Measurements from ENCODE around the gene BRIP1.

The BRIP1 gene

DNA sequence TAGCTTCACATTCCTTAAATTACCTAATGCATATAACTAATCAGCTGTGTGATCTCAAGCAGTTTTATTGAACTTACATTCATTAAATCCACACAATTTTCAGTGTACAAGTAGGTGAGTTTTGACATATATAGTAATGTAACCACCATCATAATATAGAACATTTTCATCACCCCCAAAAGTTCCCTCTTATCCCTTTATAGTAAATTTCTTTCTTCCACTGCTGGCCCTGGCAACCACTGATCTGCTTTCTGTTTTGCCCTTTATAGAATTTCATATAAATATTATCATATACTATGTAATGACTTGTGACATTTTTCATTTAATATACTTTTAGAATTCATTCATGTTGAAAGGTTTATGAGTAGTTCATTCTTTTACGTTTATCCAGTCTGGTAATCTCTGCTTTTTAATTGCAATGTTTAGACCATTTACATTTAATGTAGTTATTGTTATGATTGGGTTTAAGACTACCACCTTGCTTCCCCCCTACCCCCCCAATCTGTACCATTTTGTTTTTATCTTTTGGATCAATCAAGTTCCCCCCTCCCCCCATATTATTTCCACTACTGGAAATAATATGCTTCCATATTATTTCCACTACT is 147.0 kb downstream of the BRIP1 start:
- DNase-seq (ENCODE audit: low read depth, low spot score), result no peak
- H3K27ac ChIP-seq, result no peak overlapping the region

- no peak overlapping the region for H3K27ac ChIP-seq
- no peak for DNase-seq (ENCODE audit: low read depth, low spot score)
Observed at GRCh38 chr17:61715348-61715747, 148.0 kb downstream of the BRIP1 start.

- no peak overlapping the region for H3K27ac ChIP-seq
- no peak for DNase-seq (ENCODE audit: low read depth, low spot score)
Observed at GRCh38 chr17:61714300-61714699, 149.0 kb downstream of the BRIP1 start.

DNA sequence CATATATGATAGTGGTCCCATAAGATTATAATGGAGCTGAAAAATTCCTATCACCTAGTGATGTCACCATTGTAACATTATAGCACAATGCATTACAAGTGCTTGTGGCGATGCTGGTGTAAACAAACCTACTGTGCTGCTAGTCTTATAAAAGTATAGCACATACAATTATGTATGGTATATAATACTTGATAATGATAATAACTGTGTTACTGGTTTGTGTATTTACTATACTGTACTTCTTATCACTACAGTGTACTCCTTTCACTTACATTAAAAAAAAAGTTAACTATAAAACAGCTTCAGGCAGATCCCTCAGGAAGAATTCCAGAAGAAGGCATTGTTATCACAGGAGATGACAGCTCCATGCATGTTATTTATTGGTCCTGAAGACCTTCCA is 150.3 kb downstream of the BRIP1 start:
- no peak for DNase-seq (ENCODE audit: low read depth, low spot score)
- no peak overlapping the region for H3K27ac ChIP-seq

DNA sequence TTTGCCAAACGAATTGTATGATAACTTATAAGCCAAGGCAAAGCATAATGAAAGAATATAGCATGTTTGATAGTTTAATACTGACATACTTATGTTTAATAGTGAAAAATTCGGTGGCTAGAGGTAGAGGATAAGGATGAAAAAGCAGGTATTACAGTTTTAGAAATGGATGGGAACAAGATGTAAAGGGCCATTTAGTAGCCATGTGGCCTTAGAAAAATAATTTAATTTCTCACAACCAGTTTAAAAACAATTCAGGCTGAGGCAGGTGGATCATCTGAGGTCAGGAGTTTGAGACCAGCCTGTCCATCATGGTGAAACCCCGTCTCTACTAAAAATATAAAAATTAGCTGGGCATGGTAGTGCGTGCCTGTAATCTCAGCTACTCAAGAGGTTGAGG is 152.8 kb downstream of the BRIP1 start:
- DNase-seq (ENCODE audit: low read depth, low spot score), result no peak
- no peak overlapping the region for H3K27ac ChIP-seq

DNA sequence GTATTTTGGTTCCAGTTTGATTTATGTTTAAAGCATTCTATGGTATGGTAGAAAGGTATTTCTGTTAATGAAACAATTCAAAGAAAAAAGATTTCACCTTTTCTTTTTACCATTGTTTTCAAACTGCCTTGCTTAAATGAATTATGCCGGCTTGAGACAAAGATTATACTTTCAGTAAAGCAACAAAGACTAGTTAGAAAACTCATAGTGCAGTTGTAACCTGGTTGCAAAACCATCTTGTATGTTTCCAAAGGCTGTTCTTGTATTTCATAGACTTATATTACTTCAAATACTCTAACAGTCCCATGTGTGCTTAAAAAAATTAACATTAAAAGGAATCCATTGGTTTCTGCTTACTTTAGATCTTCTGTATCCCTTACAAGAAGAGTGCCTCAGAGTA is 153.8 kb downstream of the BRIP1 start:
- no peak for DNase-seq (ENCODE audit: low read depth, low spot score)
- no peak overlapping the region for H3K27ac ChIP-seq

GRCh38 chr17:61704935-61705449 is 158.3 kb downstream of the BRIP1 start:
- no peak overlapping the region for H3K27ac ChIP-seq
- no peak for DNase-seq (ENCODE audit: low read depth, low spot score)

GRCh38 chr17:61702450-61702849 is 160.9 kb downstream of the BRIP1 start:
- no peak overlapping the region for H3K27ac ChIP-seq
- DNase-seq (ENCODE audit: low read depth, low spot score), result no peak

GRCh38 chr17:61701978-61702377 is 161.3 kb downstream of the BRIP1 start:
- H3K27ac ChIP-seq, result no peak overlapping the region

DNA sequence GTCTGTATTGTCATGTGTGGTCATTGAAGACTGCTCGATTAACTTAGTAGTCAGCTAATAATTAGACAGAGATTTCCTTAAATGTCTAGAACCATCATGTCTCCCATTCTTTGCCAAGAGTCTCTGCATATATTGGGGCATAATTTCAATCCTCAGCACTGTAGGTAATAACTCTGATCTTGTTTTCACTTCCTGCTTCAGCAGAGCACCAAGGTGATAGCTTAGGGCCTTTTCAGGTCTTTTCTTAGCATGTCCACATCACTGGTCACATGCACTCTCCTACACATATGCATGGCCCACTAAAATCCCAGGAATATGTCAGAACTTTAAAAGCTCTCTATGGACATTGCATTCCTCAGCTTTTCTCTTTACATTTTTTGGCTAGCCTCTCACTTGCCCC is 162.0 kb downstream of the BRIP1 start:
- no peak overlapping the region for H3K27ac ChIP-seq
- DNase-seq (ENCODE audit: low read depth, low spot score), result no peak

More at GRCh38 chr17:61701978-61702377, 161.3 kb downstream of the BRIP1 start:
- no peak for DNase-seq (ENCODE audit: low read depth, low spot score)

DNA sequence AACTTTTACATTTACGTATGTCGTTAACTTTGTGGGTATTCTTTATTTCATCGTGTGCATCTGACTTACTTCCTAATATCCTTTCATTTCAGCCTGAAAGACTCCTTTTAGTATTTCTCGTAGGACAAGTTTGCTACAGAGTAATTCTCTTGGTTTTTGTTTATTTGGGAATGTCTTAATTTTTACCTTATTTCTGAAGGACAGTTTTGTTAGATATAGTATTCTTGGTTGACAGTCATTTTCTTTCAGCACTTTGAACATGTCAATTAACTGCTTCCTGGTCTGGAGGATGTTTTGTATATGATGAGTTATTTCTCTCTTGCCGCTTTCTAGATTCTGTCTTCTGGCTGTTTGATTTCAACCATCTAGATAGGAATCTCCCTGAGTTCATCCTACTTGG is 163.1 kb downstream of the BRIP1 start:
- no peak for DNase-seq (ENCODE audit: low read depth, low spot score)
- H3K27ac ChIP-seq, result no peak overlapping the region

DNA sequence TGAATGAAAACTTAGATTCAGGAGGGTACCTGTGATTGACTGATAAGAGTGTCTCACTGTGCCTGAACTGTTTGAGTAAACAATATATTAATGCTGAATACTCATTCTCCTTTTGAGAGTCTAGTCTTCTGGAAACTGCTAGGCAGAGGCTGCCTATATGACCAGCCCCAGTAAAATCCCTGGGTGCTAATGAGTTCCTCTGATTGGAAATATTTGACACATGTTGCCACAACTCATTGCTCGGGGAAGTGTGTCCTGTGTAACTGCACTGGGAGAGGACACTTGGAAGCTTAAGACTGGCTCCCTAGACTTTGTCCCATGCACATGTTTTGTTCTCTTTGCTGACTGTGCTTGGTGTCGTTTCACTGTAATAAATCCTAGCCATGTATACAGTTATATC is 163.6 kb downstream of the BRIP1 start:
- DNase-seq (ENCODE audit: low read depth, low spot score), result no peak
- no peak overlapping the region for H3K27ac ChIP-seq

DNA sequence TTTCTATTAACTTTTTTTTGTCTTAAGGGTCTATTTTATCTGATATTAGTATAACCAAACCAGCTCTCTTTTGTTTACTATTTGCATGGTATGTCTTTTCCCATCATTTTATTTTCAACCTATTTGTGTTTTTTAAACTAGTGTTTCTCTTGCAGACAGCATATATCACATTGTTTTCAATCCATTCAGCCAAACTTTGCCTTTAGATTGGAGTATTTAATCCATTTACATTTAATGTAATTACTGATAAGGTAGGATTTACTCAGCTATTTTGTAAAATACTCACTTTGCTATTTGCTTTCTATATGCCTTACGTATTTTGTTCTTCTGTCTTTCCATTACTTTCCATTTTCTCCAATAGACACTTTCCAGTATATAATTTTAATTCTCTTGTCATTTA is 164.3 kb downstream of the BRIP1 start:
- no peak overlapping the region for H3K27ac ChIP-seq
- no peak for DNase-seq (ENCODE audit: low read depth, low spot score)

DNA sequence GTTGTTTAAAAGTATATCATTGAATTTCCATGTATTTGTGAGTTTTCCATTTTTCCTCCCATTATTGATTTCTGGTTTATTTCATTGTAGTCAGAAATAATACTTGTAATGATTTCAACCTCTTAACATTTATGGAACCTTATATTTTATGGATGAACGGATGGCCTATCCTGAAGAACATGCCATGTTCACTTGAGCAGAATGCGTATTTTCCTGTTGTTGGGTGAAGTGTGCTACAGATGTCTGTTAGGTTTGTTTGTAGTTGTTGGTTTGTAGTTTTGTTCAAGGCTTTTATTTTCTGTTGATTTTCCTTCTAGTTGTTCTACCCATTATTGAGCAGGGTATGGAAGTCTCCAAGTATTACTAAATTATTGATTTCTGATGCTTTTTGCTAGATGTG is 165.1 kb downstream of the BRIP1 start:
- H3K27ac ChIP-seq, result no peak overlapping the region
- DNase-seq (ENCODE audit: low read depth, low spot score), result no peak

GRCh38 chr17:61695779-61696337 is 167.5 kb downstream of the BRIP1 start:
- DNase-seq (ENCODE audit: low read depth, low spot score), result no peak
- no peak overlapping the region for H3K27ac ChIP-seq

DNA sequence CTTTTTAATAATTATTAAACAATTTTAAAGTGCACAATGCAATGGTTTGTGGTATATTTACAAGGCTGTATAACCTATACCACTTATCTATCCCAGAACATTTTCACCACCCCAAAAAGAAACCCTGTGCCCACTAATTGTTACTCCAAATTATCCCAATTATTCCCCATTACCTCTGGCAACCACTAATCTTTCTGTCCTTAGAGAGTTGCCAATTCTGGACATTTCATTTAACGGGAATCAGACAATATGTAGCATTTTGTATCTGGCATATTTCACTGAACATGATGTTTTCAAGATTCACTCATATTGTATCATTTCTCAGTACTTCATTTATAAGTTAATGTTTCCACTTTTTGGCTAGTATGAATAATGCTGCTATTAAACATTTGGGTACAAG is 169.2 kb downstream of the BRIP1 start:
- no peak for DNase-seq (ENCODE audit: low read depth, low spot score)
- no peak overlapping the region for H3K27ac ChIP-seq

DNA sequence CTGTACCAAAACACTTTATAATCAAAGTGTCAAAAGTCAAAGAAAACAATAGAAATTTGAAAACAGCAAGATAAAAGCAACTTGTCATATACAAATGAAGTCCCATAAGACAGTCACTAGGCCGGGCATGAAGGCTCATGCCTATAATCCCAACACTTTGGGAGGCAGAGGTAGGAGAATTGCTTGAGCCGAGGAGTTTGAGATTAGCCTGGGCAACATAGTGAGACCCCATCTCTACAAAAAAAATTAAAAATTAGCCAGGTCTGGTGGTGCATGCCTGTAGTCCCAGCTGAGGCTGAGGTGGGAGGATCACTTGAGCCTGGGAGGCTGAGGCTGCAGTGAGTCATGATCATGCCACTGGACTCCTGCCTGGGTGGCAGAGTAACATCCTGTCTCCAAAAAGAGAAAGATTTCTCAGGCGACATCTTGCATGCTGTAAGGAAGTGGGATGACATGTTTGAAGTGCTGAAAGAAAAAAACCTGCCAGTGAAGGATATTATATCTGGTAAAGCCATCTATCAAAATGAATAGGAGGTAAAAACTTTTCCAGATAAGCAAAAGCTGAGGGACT is 173.6 kb downstream of the BRIP1 start:
- no peak overlapping the region for H3K27ac ChIP-seq
- DNase-seq (ENCODE audit: low read depth, low spot score), result no peak

DNA sequence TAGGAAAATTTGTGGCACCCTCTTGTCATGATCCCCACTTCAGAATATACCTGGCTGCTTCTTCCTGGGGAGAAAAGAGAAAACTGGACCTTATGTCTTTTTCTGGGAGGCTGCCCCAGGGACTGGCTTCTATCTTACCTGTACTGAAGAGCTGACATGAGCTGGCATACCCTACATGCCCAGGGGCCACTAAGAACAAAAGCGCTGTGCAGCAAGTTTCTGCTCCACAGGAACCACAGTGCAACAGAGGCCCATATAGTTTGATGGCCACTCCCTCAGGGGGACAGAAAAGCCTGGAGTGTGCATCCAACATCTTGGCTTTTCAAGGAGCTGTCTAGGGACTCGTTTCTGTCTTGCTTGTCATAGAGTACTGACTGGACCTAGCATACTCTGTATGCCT is 175.6 kb downstream of the BRIP1 start:
- no peak overlapping the region for H3K27ac ChIP-seq
- DNase-seq (ENCODE audit: low read depth, low spot score), result no peak

GRCh38 chr17:61686113-61686512 is 177.2 kb downstream of the BRIP1 start:
- no peak overlapping the region for H3K27ac ChIP-seq
- no peak for DNase-seq (ENCODE audit: low read depth, low spot score)

GRCh38 chr17:61684818-61685217 is 178.5 kb downstream of the BRIP1 start:
- DNase-seq (ENCODE audit: low read depth, low spot score), result no peak
- H3K27ac ChIP-seq, result no peak overlapping the region

DNA sequence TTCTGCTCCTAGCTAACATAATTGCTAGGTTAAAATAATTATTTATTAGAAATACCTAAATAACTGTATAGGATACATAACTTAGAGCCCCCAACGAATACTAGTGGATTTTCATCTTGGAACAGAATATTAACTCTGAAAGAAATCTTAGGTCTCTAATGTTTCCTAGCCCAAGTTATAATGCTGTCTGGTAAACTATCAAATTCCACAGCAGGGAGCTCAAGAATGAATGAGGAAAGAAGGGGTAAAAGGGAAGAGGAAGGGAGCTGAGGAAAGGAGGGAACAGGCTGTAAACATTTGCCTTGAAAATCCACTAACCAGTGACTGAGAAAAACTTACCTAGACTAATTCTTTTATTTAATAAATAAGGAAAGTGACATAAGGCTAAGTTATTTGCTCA is 179.2 kb downstream of the BRIP1 start:
- no peak overlapping the region for H3K27ac ChIP-seq
- DNase-seq (ENCODE audit: low read depth, low spot score), result no peak

DNA sequence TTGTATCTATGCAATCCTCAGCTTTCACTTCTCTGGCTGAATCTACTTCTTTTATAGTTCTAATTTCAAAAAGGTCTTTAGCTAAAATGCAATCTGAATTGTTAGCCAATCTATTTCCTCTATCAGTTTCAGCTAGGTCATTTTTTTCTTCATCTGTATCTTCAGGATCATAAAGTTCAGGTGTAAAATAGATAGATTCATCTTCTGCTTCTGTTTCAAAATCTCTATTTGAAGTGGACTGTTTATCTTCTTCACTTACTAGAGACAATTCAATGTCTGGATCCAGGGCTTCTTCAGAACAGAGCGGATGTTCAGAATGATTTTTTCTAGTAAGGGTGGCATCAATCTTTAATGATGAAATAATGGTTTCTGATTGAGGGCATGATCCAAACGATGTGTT is 179.9 kb downstream of the BRIP1 start:
- no peak for DNase-seq (ENCODE audit: low read depth, low spot score)
- no peak overlapping the region for H3K27ac ChIP-seq
